DMS114 treated with DMSO at 0.1 percent for 48 hours (cell line): ENCODE results near the gene RALGAPB.

Experiments
- DNase-seq: peaks from one replicate; lab custom pipeline; 2025; ENCODE audit not compliant: unreplicated experiment; lab: John Stamatoyannopoulos, UW

RALGAPB gene

DNA sequence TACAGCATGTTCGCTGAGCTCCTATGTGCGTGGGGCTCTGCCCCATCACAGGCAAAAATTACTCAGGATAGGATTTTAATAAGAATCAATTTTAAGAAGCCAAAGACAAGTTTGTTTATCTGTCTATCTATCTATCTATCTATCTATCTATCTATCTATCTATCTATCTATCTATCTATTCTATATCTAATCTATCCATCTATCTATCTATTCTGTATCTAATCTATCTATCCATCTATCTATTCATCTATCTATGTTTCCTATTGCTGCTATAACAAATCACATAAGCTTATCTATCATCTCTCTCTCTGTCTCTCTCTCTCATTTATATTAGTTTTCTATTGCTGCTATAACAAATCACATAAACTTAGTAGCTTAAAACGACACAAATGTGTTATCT lies 130.6 kb downstream of the RALGAPB start:
- no peak for DNase-seq

DNA sequence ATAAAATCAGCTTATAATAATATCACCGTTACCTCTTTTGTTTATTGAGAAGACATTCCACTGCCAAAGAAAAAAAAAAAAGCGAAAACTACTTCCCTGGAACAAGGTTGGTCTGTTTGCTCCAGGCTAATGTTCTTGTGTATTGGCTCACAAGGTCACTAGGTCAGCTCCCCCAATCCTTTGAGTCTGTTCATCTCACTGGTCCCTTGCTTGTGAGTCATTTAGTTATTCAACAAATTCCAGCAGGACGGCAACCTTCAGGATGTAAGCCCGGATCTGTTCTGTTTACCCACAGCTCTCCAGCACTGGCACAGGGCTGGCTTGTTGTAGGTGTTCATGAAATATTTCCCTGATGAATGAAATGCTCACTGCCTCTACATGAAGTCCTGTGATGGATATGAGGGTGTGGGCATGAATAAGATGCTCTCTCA lies 132.2 kb downstream of the RALGAPB start:
- DNase-seq = no peak

DNA sequence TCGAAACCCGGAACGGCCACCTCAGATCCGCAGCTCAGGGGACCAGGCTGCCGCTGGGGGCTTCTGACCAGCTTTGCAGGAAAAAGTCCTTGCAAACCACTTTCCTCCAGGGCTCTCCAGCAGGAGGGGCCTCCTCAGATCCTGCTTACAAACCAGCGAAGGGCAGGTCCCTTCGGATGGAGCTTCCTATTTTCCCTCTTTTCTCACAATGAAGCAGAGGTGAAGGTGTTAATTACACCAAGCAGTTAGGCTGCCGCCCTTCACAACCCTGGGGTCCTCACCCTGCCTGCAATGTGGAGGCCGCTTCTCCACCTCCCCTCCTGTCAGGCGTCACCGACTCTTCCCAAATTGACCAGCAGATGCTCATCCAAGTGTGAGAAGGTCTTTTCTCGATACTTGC lies 134.7 kb downstream of the RALGAPB start:
- no peak for DNase-seq

DNA sequence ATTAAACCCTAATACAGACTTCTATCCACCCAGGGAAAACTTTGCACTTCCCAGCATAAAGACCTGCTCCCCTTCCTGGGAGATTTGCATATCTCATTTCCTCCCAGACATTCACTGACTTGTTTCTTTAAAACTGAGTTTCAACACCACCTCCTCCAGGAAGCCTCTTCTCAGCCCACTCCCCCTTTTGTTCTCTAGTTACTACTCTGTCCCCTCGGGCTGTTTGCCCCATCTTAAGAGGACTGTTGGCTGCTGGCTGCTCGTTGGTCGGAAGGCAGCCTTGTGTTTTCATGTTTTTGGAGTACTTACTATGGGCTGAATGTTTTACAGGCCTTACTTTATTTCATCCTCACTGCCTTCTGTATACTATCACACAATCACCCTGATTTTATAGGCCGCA lies 135.5 kb downstream of the RALGAPB start:
- DNase-seq = no peak

DNA sequence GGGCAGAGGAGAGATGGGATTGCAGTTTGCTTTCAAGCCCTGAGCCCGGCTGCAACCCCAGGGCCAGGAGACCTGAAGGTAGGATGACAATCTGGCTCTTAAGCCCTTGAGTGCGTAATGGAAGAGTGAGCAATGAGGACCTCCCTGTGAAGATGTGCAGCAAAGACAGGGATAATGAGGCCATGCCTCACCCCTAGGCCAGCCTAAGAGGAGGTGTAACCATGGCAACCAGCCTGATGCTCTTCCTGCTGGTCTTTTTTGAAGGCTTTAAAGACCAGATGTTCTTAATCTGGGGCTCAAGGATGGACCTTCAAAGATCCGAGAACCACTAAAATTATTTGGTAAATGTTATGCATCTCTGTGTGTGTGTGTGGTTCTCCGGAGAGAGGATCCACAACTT lies 137.2 kb downstream of the RALGAPB start:
- no peak for DNase-seq

DNA sequence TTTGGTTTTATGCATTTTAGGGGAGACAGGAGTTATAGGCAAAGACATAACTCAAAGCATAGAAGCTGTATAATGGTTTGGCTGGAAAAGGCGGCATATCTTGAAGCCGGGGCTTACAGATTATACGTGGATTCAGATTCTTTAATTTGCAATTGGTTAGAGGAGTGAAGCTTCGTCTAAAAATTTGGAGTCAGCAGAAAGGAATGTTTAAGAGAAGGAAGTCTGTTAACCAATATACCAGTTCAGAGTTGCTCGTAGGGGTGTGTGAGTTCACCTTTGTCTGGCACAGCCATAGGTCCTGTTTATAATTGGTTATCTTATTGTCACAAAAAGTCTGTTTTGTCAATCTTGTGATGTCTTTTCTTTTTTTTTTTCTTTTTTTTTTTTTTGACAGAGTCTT lies 137.9 kb downstream of the RALGAPB start:
- DNase-seq = no peak

DNA sequence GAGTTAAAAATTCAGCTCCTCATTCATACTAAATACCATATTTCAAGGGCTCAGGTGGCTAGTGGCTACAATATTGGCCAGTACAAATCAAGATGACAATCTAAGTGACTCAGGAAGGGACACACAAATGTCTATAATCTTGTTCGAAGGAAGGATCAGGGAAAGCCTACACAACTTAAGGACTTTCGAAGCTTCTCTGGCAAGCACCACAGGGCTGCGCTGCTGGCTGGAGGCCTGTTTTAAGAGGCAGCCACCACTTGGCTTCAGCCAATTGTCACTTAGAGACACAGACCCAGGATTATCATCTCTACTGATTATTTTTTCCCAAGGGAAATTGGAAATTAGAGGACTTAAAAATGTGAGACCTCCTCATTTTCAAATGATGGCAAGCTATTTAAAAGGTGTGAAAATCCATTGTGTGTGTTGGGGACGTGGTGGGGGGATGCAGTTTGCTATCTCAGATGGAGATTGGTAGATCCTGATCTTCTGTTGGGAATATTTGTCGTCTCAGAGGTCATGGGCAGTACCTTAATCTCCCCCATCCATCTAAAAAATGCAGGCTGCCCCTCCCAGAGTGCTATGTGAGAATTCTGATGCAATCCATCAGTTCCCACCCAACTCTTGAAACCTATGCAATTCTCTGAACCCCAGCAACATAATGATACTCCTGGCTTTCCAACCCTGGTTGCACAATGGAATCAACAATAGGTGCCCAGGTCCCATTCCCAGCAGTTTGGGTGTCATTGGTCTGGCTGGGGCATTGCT lies 140.3 kb downstream of the RALGAPB start:
- no peak for DNase-seq

DNA sequence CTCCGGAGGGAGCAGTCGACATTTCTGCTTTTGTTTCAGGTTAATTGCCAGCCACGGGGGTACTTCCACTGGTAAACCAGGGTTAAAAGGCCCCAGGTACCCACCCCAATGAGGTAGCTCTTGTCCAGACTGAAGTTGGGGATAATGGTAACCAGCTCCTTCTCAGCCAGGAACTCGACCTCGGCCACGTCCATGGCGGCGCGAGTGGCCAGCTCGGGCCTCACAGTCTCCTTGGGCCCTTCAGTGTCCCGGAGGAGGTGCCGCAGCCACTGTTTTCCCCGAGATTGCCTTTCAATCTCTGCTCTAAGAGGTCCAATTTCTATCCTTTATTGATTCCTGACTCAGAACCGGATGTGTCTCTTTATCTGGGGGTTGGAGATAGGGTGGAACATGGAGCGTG lies 142.6 kb downstream of the RALGAPB start:
- DNase-seq = no peak

DNA sequence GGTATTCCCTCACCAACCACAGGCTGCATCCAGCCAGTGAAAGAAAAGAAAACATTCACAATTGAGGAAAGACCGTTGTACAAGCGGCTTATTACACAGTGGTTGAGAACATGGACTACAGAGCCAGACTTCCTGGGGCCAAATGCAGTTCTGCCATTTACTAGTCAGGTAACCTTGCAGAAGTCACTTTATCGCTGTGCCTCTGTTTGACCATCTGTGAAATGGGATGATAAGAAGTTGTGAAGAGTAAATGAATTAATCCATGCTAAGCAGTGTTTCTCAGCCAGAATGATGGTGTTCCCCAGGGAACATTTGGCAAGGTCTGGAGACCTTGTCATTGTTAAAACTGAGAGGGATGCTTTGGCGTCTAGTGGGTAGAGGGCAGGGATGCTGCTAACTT lies 143.8 kb downstream of the RALGAPB start:
- no peak for DNase-seq

DNA sequence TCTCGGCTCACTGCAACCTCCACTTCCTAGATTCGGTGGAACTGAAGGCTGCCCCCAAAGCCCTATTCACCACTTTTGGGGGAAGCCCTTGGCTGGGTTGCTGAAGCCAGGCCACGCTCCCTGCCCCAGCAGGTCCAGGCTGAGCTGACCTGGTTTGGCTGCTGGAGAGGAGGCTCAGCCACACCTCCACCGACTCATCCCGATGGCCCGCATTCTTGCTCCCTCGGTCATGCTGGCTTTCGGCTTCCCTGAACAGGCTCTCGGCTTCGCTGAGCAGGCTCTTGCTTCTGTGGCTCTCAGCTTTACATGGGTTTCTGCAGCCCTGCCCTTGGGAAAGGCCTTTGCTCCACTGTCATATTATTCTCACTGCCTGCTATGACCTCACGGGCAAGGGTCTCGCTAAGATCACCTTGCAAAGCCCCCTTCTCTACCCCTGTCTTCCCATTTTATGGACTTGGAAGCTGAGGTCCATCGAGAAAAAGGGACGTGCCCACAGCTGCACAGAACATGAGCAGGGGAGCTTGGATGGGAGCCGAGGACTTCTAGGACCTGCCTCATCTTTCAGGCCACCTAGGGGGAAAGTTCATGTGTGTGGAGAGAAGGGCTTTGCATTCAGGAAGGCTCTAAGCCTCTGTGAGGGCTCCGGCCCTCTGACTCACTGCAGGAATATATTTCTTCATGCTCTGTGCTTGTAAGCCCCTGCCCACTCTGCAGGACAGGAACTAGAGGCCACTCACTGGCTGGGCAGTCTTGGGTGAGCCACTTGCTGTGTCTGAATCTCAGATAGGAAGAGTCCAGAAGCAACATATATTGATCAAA lies 144.6 kb downstream of the RALGAPB start:
- no peak for DNase-seq

DNA sequence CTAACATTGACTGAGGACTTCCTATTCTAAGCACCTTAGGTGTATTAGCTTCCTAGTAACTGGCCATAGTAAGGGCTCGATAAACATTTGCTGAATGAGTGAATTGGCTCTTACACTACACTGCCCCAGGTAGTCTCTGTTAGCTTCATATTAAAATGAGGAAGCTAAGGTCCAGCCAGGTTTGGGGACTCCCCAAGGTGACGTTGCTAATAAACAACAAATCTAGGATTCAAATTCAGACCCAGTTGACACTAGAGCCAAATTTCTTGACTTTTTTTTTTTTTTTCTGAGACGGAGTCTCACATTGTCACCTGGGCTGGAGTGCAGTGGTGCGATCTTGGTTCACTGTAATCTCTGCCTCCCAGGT lies 145.2 kb downstream of the RALGAPB start:
- DNase-seq = no peak

DNA sequence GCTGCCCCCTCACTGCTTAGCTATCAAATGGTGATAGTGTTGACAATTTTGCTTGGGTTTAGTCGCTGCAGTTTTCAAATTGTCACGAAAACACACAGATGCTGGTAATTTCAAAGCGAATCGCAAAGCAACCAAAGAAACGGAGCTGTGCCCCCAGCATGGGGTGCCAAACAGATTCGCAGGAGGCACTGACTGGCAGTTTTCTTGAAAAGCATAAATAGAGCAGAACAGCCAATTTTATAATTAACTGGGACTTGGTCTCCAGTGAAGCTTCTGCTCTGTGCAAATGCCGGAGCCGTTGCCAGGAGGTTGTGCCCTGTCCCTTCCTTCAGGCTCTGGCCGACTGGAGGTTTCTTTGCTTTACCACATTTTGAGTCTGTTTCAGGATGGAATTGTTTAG lies 147.8 kb downstream of the RALGAPB start:
- no peak for DNase-seq

DNA sequence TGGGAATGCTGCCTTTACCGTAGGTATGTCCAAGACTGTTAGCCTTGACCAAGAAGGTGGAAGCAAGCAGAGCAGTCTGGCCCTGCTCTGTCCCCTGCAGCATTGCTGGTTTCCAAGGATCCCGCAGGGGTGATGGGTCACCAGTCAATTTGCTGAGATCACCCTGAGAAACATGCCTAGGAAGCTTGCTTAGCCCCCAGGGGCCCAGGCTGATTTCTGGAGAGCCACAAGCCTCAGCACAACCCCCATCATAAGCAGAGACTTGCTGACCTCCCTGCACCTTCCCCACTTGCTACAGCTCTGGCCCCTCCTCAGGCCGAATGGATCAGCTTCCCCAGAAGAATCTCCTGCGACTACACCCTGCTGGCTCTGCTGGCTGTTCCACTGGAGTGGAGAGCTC lies 150.4 kb downstream of the RALGAPB start:
- no peak for DNase-seq

DNA sequence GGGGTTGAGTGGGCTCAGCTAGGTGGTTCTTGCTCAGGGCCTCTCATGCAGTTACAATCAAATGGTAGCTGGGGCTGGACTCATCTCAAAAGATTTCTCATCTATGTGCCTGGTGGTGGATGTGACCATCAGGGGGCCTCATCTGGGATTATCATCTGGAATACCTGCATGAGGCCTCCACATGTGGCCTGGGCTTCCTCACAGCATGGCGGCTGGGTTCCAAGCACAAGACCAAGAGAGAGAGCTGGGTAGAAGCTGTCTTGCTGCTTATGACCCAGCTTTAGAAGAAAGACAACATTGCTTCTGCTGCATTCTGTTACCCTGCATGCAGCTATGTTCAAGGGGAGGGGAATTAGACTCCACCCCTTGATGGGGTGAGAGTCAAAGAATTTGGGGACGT lies 151.4 kb downstream of the RALGAPB start:
- DNase-seq = no peak

DNA sequence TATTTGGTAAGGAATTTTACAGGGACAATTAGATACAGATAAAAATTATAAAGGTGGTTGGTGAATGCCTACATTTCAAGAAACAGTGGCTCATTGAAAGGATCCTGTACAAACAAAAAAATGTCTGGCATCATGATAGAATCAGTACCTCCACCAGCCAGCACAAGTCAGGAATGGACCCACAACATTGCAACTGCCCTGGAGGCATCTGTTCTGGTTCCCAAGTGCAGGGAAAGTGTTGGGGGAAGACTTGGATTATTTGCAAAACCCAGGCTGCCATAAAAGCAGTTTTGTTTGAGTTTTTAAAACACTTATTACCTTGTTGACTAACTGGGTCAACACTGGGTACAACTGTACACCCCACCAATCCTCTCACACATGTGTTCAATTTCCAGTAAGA lies 153.3 kb downstream of the RALGAPB start:
- DNase-seq = no peak

DNA sequence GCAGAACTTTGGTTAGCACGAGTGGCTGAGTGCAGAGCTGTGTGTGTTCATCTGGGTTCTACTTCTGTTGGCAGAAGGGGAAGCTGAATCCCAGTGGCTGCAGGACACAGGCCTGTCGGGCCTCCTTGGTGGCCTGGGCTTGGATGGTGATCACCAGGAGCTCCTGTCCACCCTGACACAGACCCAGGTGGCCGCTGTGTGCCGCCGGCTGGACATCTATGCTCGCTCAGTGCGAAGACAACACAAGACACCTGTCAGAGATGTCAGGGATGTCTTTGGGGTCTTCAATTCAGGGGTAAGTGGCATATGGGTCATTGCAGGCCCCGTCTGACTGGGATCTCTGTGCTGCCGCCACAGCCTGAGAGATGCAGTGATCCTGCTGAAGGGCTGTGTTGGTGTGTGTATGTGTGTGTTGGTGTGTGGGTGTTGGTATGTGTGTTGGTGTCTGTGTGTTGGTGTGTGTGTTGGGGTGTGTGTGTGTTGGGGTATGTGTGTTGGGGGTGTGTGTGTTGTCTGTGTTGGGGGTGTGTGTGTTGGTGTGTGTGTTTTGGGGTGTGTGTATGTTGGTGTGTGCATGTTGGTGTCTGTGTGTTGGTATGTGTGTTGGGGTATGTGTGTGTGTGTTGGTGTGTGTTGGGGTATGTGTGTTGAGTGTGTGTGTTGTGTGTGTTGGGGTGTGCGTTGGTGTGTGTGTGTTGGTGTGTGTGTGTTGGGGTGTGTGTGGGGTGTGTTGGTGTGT lies 154.4 kb downstream of the RALGAPB start:
- DNase-seq = no peak
